ENCODE measurements around the gene DHX32.

The DHX32 gene

GRCh38 chr10:125882596-125882995, 1.5 kb upstream of the DHX32 start:
- no peaks in the 10 kb centered on the region for H3K9me3 ChIP-seq
- H3K36me3 ChIP-seq, result no peaks in the 10 kb centered on the region
- TF ChIP-seq CTCF (IDR thresholded peaks at IDR 0.05), result no peak
- no peaks in the 10 kb centered on the region for H3K27me3 ChIP-seq
- no peak for DNase-seq
- no peaks in the 10 kb centered on the region for H3K4me1 ChIP-seq
- intact Hi-C loops (cut with DNase I; ENCODE audit: low total_unique reads), result no loop called here
- H3K27ac ChIP-seq, result no peak overlapping the region
- H3K4me3 ChIP-seq, result no peak overlapping the region

GRCh38 chr10:125880719-125881118, 373 bp downstream of the DHX32 start:
- Histone ChIP-seq H3K27ac (no peak overlapping the region), H3K4me3 (no peak overlapping the region), H3K36me3 (peaks cover 7 to 15% (median 7%) of the 10 kb centered on the region in 3 donors), H3K4me1 (no peaks in the 10 kb centered on the region), H3K9me3 (no peaks in the 10 kb centered on the region), H3K27me3 (no peaks in the 10 kb centered on the region)
- DNase-seq, result no peak
- TF ChIP-seq CTCF (IDR thresholded peaks at IDR 0.05), result no peak
- intact Hi-C loops (cut with DNase I; ENCODE audit: low total_unique reads), result no loop called here

GRCh38 chr10:125878957-125879835, 1.9 kb downstream of the DHX32 start:
- no peak for TF ChIP-seq CTCF (IDR thresholded peaks at IDR 0.05)
- no peaks in the 10 kb centered on the region for H3K4me1 ChIP-seq
- H3K36me3 ChIP-seq, result peaks cover 8 to 16% (median 15%) of the 10 kb centered on the region in 3 donors
- no peak overlapping the region for H3K4me3 ChIP-seq
- intact Hi-C loops (cut with DNase I; ENCODE audit: low total_unique reads), result no loop called here
- H3K9me3 ChIP-seq, result no peaks in the 10 kb centered on the region
- DNase-seq, result no peak
- H3K27ac ChIP-seq, result no peak overlapping the region
- H3K27me3 ChIP-seq, result no peaks in the 10 kb centered on the region

- no peak for DNase-seq
- peaks cover 11 to 32% (median 14%) of the 10 kb centered on the region in 3 donors for H3K36me3 ChIP-seq
- TF ChIP-seq CTCF (IDR thresholded peaks at IDR 0.05), result no peak
- H3K27me3 ChIP-seq, result no peaks in the 10 kb centered on the region
- no peak overlapping the region for H3K4me3 ChIP-seq
- H3K4me1 ChIP-seq, result no peaks in the 10 kb centered on the region
- H3K27ac ChIP-seq, result no peak overlapping the region
- intact Hi-C loops (cut with DNase I; ENCODE audit: low total_unique reads), result no loop called here
- H3K9me3 ChIP-seq, result no peaks in the 10 kb centered on the region
These were observed 9.8 kb downstream of the DHX32 start for GRCh38 chr10:125871338-125871737.

- Histone ChIP-seq H3K4me3 (no peak overlapping the region), H3K27me3 (no peaks in the 10 kb centered on the region), H3K36me3 (peaks cover 16 to 24% (median 18%) of the 10 kb centered on the region in 3 donors), H3K4me1 (no peaks in the 10 kb centered on the region), H3K9me3 (no peaks in the 10 kb centered on the region), H3K27ac (no peak overlapping the region)
- no peak for DNase-seq
- peak; percentile 59 to 63 for TF ChIP-seq CTCF (IDR thresholded peaks at IDR 0.05)
- intact Hi-C loops (cut with DNase I; ENCODE audit: low total_unique reads), result no loop called here
These were observed 12.6 kb downstream of the DHX32 start for GRCh38 chr10:125868372-125868975.
